ENCODE measurements around the gene PASK.

PASK gene

GRCh38 chr2:241125626-241126025 lies 23.6 kb downstream of the PASK start:
- no peak for DNase-seq (ENCODE audit: low read depth)

DNA sequence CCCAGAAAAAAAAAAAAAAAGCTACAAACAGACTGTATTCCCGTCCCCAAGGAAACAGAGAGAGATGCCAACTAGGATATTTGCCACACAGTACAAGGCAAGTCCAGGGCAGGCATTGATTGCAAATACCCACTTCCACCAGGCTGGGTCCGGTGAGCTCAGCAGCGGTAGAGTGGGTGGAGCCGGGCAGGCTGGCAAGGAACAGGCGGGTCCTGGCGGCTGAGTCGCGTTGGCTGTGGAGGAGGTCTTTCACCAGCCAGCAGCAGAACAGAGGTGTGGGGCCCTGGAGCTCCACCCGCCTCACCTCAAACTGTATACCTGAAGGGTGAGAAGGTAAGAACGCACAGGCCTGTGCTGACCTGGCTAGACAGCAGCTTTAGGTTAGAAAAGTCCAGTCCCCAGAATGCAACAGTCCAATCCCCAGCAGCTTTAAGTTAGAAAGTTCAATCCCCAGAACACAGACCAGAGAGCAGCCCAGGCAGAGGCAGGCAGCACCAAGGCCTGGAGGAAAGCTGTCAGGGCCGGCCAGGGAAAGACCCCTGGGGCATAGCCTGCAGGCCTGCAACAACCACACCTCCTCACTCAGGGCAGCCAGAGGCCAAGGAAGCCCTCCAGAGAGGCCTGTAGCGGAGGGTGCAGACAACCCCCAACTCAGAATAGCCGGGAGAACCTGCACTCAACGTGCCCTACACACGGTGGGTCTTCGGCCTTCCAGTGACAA lies 25.3 kb downstream of the PASK start:
- DNase-seq (ENCODE audit: low read depth), result peak; percentile 41

DNA sequence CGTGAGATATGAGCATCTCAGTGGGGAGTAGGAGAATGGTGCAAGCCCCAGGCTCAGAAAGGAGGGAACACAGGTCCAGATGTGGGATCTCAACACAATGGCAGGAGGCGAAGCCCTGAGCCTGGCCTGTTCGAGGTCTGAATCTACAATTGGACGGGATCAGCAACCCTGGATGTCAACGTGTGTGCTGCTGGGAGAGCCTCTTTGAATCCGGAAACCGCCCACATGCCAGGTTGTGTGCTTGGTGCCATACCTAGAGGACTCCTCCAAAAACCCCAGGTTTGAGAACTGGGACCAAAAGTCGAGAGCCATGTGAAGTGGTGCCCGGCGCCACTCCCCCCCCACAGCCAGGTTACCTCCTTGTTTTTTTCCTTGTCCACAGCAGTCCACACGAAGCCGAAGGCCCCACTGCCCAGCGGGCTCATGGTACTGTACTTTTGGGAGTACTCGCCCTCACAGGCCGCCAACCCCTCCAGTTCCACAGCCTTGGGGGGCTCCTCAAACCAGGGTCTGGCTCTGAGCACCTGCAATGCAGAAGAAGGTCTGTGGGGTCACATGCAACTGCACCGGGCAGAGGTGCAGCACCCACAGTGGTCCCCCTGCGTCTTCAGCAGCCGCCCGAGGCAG lies 26.8 kb downstream of the PASK start:
- DNase-seq (ENCODE audit: low read depth), result no peak

GRCh38 chr2:241121008-241121407 lies 28.3 kb downstream of the PASK start:
- no peak for DNase-seq (ENCODE audit: low read depth)

- DNase-seq (ENCODE audit: low read depth), result no peak
Observed at GRCh38 chr2:241120440-241120839, 28.8 kb downstream of the PASK start.

- DNase-seq (ENCODE audit: low read depth), result no peak
Observed at GRCh38 chr2:241118737-241119505, 30.4 kb downstream of the PASK start.

DNA sequence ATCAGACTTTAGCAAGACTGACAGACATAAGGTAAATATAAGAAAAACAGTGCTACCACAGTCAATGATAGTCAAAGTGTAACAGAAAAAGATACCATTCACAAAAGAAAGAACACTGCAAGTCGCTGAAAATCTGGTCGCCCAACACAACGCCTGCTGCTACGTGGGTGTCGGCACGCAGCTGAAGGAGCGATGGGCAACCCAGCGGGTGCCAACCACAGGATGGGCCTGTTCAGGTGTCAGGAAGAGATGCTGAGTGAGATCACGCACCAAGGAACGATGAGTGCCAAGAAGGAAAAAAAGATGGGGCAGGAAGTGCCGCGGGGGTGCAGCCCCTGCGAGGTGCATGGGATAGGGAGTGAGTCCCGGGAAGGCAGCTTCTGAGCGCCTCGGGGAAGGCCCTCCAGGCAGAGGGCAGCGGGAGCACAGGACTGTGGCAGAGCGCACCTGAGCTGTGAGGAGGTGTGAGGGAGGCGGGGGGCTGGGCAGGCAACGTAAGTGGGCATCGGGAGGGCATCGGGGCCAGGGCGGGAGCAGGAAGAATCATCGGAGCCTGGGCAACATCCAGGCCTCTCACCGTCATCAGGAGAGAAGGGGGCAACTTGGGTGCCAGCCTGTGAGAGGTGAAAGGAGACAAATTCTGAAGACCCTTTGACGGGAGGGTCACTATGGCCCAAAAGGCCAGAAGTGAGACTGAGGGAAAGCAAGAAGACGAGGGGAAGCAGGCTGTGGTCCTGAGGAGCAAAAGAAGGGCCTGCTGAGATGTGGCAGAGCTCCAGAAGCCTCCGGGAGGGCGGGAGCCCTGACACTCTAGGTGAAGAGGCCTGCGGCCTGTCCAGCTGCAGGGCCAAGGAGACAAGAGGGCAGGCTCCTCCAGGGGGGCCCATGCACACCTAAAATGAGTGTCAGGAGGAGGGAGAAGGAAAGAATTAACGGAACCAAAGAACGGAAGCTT lies 32.4 kb downstream of the PASK start:
- no peak for DNase-seq (ENCODE audit: low read depth)

- DNase-seq (ENCODE audit: low read depth), result no peak
Observed at GRCh38 chr2:241115361-241115760, 33.9 kb downstream of the PASK start.

- no peak for DNase-seq (ENCODE audit: low read depth)
Observed at GRCh38 chr2:241114836-241115235, 34.4 kb downstream of the PASK start.

DNA sequence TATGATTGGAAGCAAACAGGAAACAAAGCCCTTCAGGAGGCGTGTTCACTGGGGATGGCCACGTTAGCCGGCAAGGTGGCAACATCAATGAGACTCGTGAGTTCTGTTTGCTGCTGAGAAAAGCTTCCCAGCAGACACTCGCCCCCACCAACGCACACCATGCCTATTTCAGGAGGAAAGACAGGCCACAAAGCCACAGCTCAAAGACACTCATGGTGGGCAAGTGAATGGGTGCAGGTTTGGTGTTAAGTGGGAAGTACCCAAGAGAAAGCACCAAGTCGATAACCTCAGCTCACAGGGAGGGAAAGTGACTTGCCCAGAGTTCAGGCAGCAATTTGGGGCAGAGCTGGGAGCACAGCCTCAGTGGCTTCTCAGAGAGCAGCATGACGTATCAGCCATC lies 36.7 kb downstream of the PASK start:
- peak; percentile 41 for DNase-seq (ENCODE audit: low read depth)

GRCh38 chr2:241112046-241112445 lies 37.2 kb downstream of the PASK start:
- no peak for DNase-seq (ENCODE audit: low read depth)

GRCh38 chr2:241111440-241111805 lies 37.8 kb downstream of the PASK start:
- DNase-seq (ENCODE audit: low read depth), result peak; percentile 33

DNA sequence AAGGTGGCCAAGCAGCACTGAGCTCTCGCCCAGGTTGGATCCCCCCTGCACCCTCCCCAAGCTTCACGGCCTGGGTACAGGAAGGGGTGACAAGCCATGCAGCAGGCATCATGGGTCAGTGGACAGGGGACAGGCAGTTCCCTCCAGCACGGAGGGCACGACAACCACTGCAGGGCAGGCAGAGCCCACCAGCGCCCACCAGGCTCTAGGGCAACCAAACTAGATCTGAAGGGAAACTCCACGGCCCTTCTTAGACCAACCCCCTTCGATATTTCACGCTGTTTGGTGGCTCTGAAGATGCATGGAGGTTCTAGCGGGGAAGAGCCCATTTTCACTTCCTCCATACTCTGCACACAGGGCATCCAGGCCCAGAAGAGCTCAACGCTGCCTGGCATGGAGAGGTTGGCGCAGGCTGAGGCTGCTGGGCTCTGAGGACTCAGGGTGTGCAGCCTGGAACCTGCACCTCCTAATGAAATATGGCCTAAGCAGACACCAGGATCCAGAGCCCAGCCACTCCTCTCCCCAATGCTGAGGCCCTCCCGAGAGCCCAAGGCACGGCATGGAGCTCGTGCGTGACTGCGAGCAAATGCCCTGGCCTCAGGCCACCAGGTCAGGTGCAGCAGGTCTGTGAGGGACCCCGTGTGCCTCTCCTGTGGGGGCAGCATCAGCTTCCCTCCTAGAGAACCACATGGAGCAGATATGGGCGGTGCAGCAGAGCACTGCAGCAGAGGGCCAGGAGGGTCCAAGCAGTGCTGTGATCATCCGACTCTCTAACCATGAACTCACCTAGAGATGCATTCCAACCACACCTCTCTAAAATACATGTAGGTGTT lies 38.4 kb downstream of the PASK start:
- DNase-seq (ENCODE audit: low read depth), result no peak

GRCh38 chr2:241110089-241110606 lies 39.1 kb downstream of the PASK start:
- no peak for DNase-seq (ENCODE audit: low read depth)

- DNase-seq (ENCODE audit: low read depth), result no peak
Observed at GRCh38 chr2:241109210-241110088, 39.8 kb downstream of the PASK start.

GRCh38 chr2:241108271-241109209 lies 40.7 kb downstream of the PASK start:
- DNase-seq (ENCODE audit: low read depth), result no peak

GRCh38 chr2:241107031-241107783 lies 42.1 kb downstream of the PASK start:
- no peak for DNase-seq (ENCODE audit: low read depth)

DNA sequence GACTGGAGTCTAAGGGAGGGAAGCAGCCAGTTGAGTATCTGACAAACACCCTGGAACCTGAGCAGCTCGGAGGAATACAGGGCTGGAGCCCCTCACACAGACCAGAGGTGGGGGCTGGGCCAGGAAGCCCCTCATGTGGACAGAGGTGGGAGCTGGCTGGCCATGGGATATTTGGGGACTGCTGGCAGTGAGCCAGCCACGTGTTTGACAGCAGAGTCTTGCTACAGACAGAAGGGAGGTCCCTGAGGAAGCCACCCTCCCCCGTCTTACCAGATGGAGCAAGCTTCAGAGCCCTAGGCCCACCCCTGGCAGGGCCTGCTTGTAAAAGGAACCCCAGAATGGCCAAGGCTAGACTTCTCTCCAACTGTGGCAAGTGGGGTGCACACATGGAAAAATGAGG lies 43.6 kb downstream of the PASK start:
- no peak for DNase-seq (ENCODE audit: low read depth)

All from T-helper 22 cell (primary cell).